Smooth muscle cell (in vitro differentiated cells): Measurements from ENCODE around the gene FBXO36. TPM values are rescaled to one million over a fixed set of nuclear protein-coding genes. Genes with fewer than 3 reads are reported as not detected.

Experiments
- DNase-seq: peaks from one replicate; lab custom pipeline; 2025; ENCODE audit not compliant: unreplicated experiment; lab: John Stamatoyannopoulos, UW
- H2AFZ ChIP-seq: fragments of 200-600 bp; sonication (generic); 2 replicates; pipeline ENCODE4 v1.6.0; 2016; ENCODE audit warnings: antibody characterized with exemption, low read depth, mild to moderate bottlenecking
- H3F3A ChIP-seq: fragments of 200-600 bp; sonication (generic); 2 replicates; pipeline ENCODE4 v1.6.0; 2017; ENCODE audit warnings: antibody characterized with exemption, low read depth
- H3K27ac ChIP-seq: fragments of 200-600 bp; sonication (generic); 2 replicates; pipeline ENCODE4 v1.5.1; 2016; ENCODE audit warnings: low read depth, mild to moderate bottlenecking
- H3K27me3 ChIP-seq: fragments of 200-600 bp; sonication (generic); 2 replicates; pipeline ENCODE4 v1.6.1; 2016; ENCODE audit warnings: low read depth, mild to moderate bottlenecking
- H3K36me3 ChIP-seq: fragments of 200-600 bp; sonication (generic); 2 replicates; pipeline ENCODE4 v1.5.1; 2016; ENCODE audit warnings: low read depth
- H3K4me1 ChIP-seq: fragments of 200-600 bp; sonication (generic); 2 replicates; pipeline ENCODE4 v1.5.1; 2016; ENCODE audit warnings: low read depth
- H3K4me2 ChIP-seq: fragments of 200-600 bp; sonication (generic); 2 replicates; pipeline ENCODE4 v1.6.0; 2016; ENCODE audit warnings: mild to moderate bottlenecking
- H3K4me3 ChIP-seq: fragments of 200-600 bp; sonication (generic); 2 replicates; pipeline ENCODE4 v1.5.1; 2016; ENCODE audit warnings: mild to moderate bottlenecking
- H3K79me2 ChIP-seq: fragments of 200-600 bp; sonication (generic); 2 replicates; pipeline ENCODE4 v1.6.0; 2016; ENCODE audit warnings: low read depth, mild to moderate bottlenecking
- H3K9ac ChIP-seq: fragments of 200-600 bp; sonication (generic); 2 replicates; pipeline ENCODE4 v1.6.0; 2016; ENCODE audit warnings: low read depth
- H3K9me3 ChIP-seq: fragments of 200-600 bp; sonication (generic); replicated peaks from 2 replicates; pipeline ENCODE4 v1.5.1; 2016; ENCODE audit warnings: low read depth
- H4K20me1 ChIP-seq: fragments of 200-600 bp; sonication (generic); 2 replicates; pipeline ENCODE4 v1.6.0; 2016; ENCODE audit warnings: low read depth
- WGBS: methylation state at CpG from one replicate; pipeline ENCODE4 v1.1.7; 2016; ENCODE audit warnings: low lambda C conversion rate; 5-methylcytosine and 5-hydroxymethylcytosine counted together
- polyA plus RNA-seq: library from polyadenylated mRNA; unstranded; fragments of >200 nt; fragmentation: Nextera tagmentation; extraction: Ambion mirVana; gene quantifications from 2 replicates; pipeline ENCODE4 v1.2.1, GENCODE V29; 2016
- total RNA-seq: library from RNA; depleted of rRNA; stranded (reverse); fragments of >200 nt; gene quantifications from 2 replicates; pipeline ENCODE4 v1.2.3, GENCODE V29; 2014
- TF ChIP-seq, protein P1 (sequence below): fragments of 200-600 bp; sonication (generic); IDR thresholded peaks from 2 replicates; pipeline ENCODE4 v1.5.1; 2017; ENCODE audit warnings: borderline replicate concordance, mild to moderate bottlenecking, antibody characterized with exemption; ENCODE audit not compliant: insufficient read depth, poor library complexity, severe bottlenecking

The FBXO36 gene
- total and polyA plus RNA-seq, 2 experiments from 2014 or later = 8.8 to 9.3 TPM

- Histone ChIP-seq H4K20me1 (peaks cover 100% of the 10 kb centered on the region), H3K4me1 (no peaks in the 10 kb centered on the region), H3K27me3 (no peaks in the 10 kb centered on the region), H3K27ac (no peak overlapping the region), H3K4me3 (no peak overlapping the region), H2AFZ (no peak overlapping the region), H3K79me2 (peaks cover 100% of the 10 kb centered on the region), H3K4me2 (no peak overlapping the region), H3K9me3 (no peaks in the 10 kb centered on the region), H3F3A (no peaks in the 10 kb centered on the region), H3K9ac (no peak overlapping the region), H3K36me3 (no peaks in the 10 kb centered on the region)
- TF ChIP-seq, protein P1, sequence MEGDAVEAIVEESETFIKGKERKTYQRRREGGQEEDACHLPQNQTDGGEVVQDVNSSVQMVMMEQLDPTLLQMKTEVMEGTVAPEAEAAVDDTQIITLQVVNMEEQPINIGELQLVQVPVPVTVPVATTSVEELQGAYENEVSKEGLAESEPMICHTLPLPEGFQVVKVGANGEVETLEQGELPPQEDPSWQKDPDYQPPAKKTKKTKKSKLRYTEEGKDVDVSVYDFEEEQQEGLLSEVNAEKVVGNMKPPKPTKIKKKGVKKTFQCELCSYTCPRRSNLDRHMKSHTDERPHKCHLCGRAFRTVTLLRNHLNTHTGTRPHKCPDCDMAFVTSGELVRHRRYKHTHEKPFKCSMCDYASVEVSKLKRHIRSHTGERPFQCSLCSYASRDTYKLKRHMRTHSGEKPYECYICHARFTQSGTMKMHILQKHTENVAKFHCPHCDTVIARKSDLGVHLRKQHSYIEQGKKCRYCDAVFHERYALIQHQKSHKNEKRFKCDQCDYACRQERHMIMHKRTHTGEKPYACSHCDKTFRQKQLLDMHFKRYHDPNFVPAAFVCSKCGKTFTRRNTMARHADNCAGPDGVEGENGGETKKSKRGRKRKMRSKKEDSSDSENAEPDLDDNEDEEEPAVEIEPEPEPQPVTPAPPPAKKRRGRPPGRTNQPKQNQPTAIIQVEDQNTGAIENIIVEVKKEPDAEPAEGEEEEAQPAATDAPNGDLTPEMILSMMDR = no peak
- DNase-seq = no peak
- WGBS = 100% methylated on average over 1 of the region's 1 CpG
These were observed 34.3 kb upstream of the FBXO36 start for GRCh38 chr2:229888031-229888430.

DNA sequence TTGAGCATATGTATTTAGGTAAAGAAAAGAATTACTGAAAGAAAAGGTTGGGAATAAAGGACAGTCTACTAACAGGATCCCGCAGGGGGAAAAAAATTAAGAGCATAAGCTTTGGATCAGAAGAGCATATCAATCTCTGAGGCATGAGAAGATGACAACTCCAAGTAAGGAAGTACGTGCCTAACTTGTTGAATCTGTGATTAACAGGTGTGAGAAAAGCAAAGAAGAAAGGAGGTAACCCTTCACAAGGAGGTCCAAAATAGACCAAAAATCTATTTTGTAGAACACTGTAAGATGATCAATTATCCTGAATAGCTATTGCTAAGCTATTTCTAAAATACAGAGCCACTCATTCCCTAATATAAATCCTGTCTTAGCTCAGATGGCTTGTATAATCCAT, 33.3 kb upstream of the FBXO36 start:
- TF ChIP-seq, protein P1 = no peak
- H3K79me2 ChIP-seq = peaks cover 100% of the 10 kb centered on the region
- no peak for DNase-seq
- H3K9ac ChIP-seq = no peak overlapping the region
- no peak overlapping the region for H2AFZ ChIP-seq
- H3K4me1 ChIP-seq = no peaks in the 10 kb centered on the region
- H3K4me3 ChIP-seq = no peak overlapping the region
- H3K9me3 ChIP-seq = no peaks in the 10 kb centered on the region
- no peak overlapping the region for H3K27ac ChIP-seq
- WGBS = 96% methylated on average over 2 of the region's 2 CpGs
- H3K4me2 ChIP-seq = no peak overlapping the region
- H3K27me3 ChIP-seq = no peaks in the 10 kb centered on the region
- H3K36me3 ChIP-seq = no peaks in the 10 kb centered on the region
- no peaks in the 10 kb centered on the region for H3F3A ChIP-seq
- H4K20me1 ChIP-seq = peaks cover 100% of the 10 kb centered on the region

- H3K27me3 ChIP-seq = no peaks in the 10 kb centered on the region
- WGBS = 100% methylated on average over 1 of the region's 1 CpG
- no peaks in the 10 kb centered on the region for H3F3A ChIP-seq
- H4K20me1 ChIP-seq = peaks cover 100% of the 10 kb centered on the region
- H3K9me3 ChIP-seq = no peaks in the 10 kb centered on the region
- H3K4me3 ChIP-seq = no peak overlapping the region
- no peak overlapping the region for H3K27ac ChIP-seq
- no peaks in the 10 kb centered on the region for H3K4me1 ChIP-seq
- no peak for DNase-seq
- no peak overlapping the region for H3K4me2 ChIP-seq
- H3K79me2 ChIP-seq = peaks cover 100% of the 10 kb centered on the region
- TF ChIP-seq, protein P1 = no peak
- no peak overlapping the region for H2AFZ ChIP-seq
- no peaks in the 10 kb centered on the region for H3K36me3 ChIP-seq
- H3K9ac ChIP-seq = no peak overlapping the region
These were observed 25.4 kb upstream of the FBXO36 start for GRCh38 chr2:229896857-229897256.

- Histone ChIP-seq H3K4me3 (no peak overlapping the region), H3K4me2 (no peak overlapping the region), H3K4me1 (no peaks in the 10 kb centered on the region), H3K9me3 (no peaks in the 10 kb centered on the region), H3K27ac (no peak overlapping the region), H3K9ac (no peak overlapping the region), H4K20me1 (peaks cover 100% of the 10 kb centered on the region), H3F3A (no peaks in the 10 kb centered on the region), H2AFZ (no peak overlapping the region), H3K79me2 (peaks cover 100% of the 10 kb centered on the region), H3K36me3 (no peaks in the 10 kb centered on the region), H3K27me3 (no peaks in the 10 kb centered on the region)
- no peak for DNase-seq
- WGBS = 96% methylated on average over 3 of the region's 3 CpGs
- TF ChIP-seq, protein P1 = no peak
These were observed 22.7 kb upstream of the FBXO36 start for GRCh38 chr2:229899604-229900003.
